K562 (cell line): ENCODE data around the gene IRS2. TPM values are rescaled to one million over a fixed set of nuclear protein-coding genes. Genes with fewer than 3 reads are reported as not detected.

ENCODE experiments used
- ATAC-seq: fragments of 200-7000 bp; cut with Tn5 transposase; 3 replicates; pipeline ENCODE4 v1.9.1; 2020; ENCODE audit warnings: moderate library complexity
- BruUV-seq: library from RNA; stranded (reverse); fragments of 400-500 nt; replicated peaks from 2 replicates; lab custom pipeline; 2021; lab: Mats Ljungman, UMichigan
- CTCF ChIA-PET: fragments of 300-600 bp; formaldehyde crosslinking; extraction: SDS; loops from one replicate; lab custom pipeline; 2021; ENCODE audit warnings: low intra/inter-chr PET ratio; lab: Yijun Ruan, JAX
- POLR2A ChIA-PET: fragments of 300-600, 350-650 bp; sonication (Branson Sonifier 250); formaldehyde crosslinking; extraction: SDS; loops from one replicate; lab custom pipeline; 2021; ENCODE audit warnings: antibody characterized with exemption, inconsistent platforms; lab: Yijun Ruan, JAX
- DNase-seq, 4 experiments: peaks; one replicate each; pipeline versions ENCODE4 v3.0.0 to v3.0.0-alpha.2; 2011 to 2018; ENCODE audit warnings: low spot score in 3 of 4, mixed read lengths in 3 of 4; ENCODE audit errors: extremely low read depth in 1 of 4
- FAIRE-seq: peaks from 2 replicates; lab custom pipeline; 2011; peaks lifted over from hg19 to GRCh38; lab: Jason Lieb, UNC
- H2AFZ ChIP-seq: 2 replicates; pipeline ENCODE4 v1.6.0; 2011; ENCODE audit warnings: low read depth, low read length, control low read depth, inconsistent platforms
- H3K27ac ChIP-seq: fragments of 200-600 bp; 3 replicates; pipeline ENCODE4 v1.8.0; 2011; ENCODE audit warnings: low read depth, mild to moderate bottlenecking, control low read depth, inconsistent platforms, low read length, moderate library complexity, mixed read lengths; ENCODE audit errors: extremely low read depth
- H3K27me3 ChIP-seq, 2 experiments: fragments of 300-600 bp in 1 of 2; 2 replicates in 1 of 2; 3 replicates in 1 of 2; pipeline versions ENCODE4 v1.6.0 to v1.8.0; 2011; ENCODE audit warnings: inconsistent platforms in 2 of 2, low read length in 2 of 2, mild to moderate bottlenecking in 1 of 2, mixed read lengths in 1 of 2, moderate library complexity in 1 of 2; ENCODE audit not compliant: control insufficient read depth in 2 of 2, insufficient read depth in 2 of 2
- H3K36me3 ChIP-seq: fragments of 300-600 bp; 3 replicates; pipeline ENCODE4 v1.8.0; 2011; ENCODE audit warnings: mild to moderate bottlenecking, low read length, inconsistent platforms; ENCODE audit not compliant: control insufficient read depth, insufficient read depth
- H3K4me1 ChIP-seq, 2 experiments: fragments of 200-600 bp in 1 of 2; replicated peaks in 1 of 2; 2 replicates in 1 of 2; 3 replicates in 1 of 2; pipeline versions ENCODE4 v1.5.1 to v1.8.0; 2011; ENCODE audit warnings: inconsistent platforms in 2 of 2, low read length in 2 of 2, mild to moderate bottlenecking in 1 of 2, mixed read lengths in 1 of 2, moderate library complexity in 1 of 2; ENCODE audit not compliant: control insufficient read depth in 2 of 2, insufficient read depth in 2 of 2
- H3K4me2 ChIP-seq: 2 replicates; pipeline ENCODE4 v1.6.1; 2011; ENCODE audit warnings: low read length, control low read depth, inconsistent platforms, mixed read lengths; ENCODE audit not compliant: insufficient read depth
- H3K4me3 ChIP-seq: fragments of 200-600 bp; sonication (generic), shearing (Covaris generic); 2 replicates; pipeline ENCODE4 v1.5.1; 2016; ENCODE audit warnings: control low read depth, inconsistent platforms
- H3K79me2 ChIP-seq: fragments of 200-600 bp; 3 replicates; pipeline ENCODE4 v1.8.0; 2011; ENCODE audit warnings: low read length, inconsistent platforms; ENCODE audit not compliant: control insufficient read depth, insufficient read depth
- H3K9ac ChIP-seq, 2 experiments: 2 replicates each; pipeline versions ENCODE4 v1.6.0 to v1.6.1; 2011; ENCODE audit warnings: low read depth in 2 of 2, low read length in 2 of 2, control low read depth in 1 of 2, inconsistent platforms in 1 of 2, mild to moderate bottlenecking in 1 of 2, mixed read lengths in 1 of 2; ENCODE audit not compliant: insufficient read depth in 1 of 2
- H3K9me1 ChIP-seq: one replicate; pipeline ENCODE4 v1.6.0; 2011; ENCODE audit warnings: inconsistent platforms, mild to moderate bottlenecking, low read length, moderate library complexity; ENCODE audit not compliant: control insufficient read depth, insufficient read depth
- H3K9me3 ChIP-seq: replicated peaks from 2 replicates; pipeline ENCODE4 v1.5.1; 2011; ENCODE audit warnings: low read depth, low read length, inconsistent platforms; ENCODE audit not compliant: control insufficient read depth, insufficient read depth
- H4K20me1 ChIP-seq: replicated peaks from 2 replicates; pipeline ENCODE4 v1.6.1; 2011; ENCODE audit warnings: low read length, inconsistent platforms, mixed read lengths; ENCODE audit not compliant: control insufficient read depth, insufficient read depth
- ELF2 ChIP-seq: fragments of 250-450 bp; sonication (Bioruptor Pico); IDR thresholded peaks from 2 replicates; pipeline ENCODE4 v1.5.0; 2021; ENCODE audit warnings: mild to moderate bottlenecking
- FOXJ3 ChIP-seq: sonication (generic); formaldehyde crosslinking; IDR thresholded peaks from 2 replicates; pipeline ENCODE4 v1.4.0; 2020; ENCODE audit warnings: mild to moderate bottlenecking, missing genetic modification reagents
- FOXK2 ChIP-seq, 2 experiments: fragments of 450-650 bp; IDR thresholded peaks in 1 of 2; conservative IDR thresholded peaks in 1 of 2; 2 replicates each; pipeline ENCODE4 v1.6.1; 2016; ENCODE audit warnings: low read depth in 2 of 2, mild to moderate bottlenecking in 1 of 2
- JUN ChIP-seq, 2 experiments: sonication (generic) in 1 of 2; formaldehyde crosslinking in 1 of 2; IDR thresholded peaks; 2 replicates each; pipeline versions ENCODE4 v1.6.1 to v1.8.0; 2012 to 2022; ENCODE audit warnings: borderline replicate concordance in 2 of 2, mild to moderate bottlenecking in 2 of 2, improper control_type of control experiment in 1 of 2, low read depth in 1 of 2, low read length in 1 of 2, missing genetic modification reagents in 1 of 2
- NFE2L1 ChIP-seq: fragments of 450-650 bp; IDR thresholded peaks from 2 replicates; pipeline ENCODE4 v1.6.1; 2016; ENCODE audit warnings: missing genetic modification characterization, low read depth, mild to moderate bottlenecking, missing compliant biosample characterization, moderate library complexity, borderline replicate concordance
- PHB2 ChIP-seq: fragments of 450-650 bp; IDR thresholded peaks from 2 replicates; pipeline ENCODE4 v1.6.1; 2017; ENCODE audit warnings: low read depth
- U2AF2 ChIP-seq: fragments of 200-400 bp; formaldehyde crosslinking; optimal IDR thresholded peaks from 2 replicates; pipeline ENCODE3; 2017; ENCODE audit warnings: low read depth, mild to moderate bottlenecking, low read length
- ZNF217 ChIP-seq: sonication (generic); formaldehyde crosslinking; IDR thresholded peaks from 2 replicates; pipeline ENCODE4 v1.8.0; 2022; ENCODE audit warnings: mild to moderate bottlenecking, missing genetic modification reagents
- ZNF407 ChIP-seq: fragments of 450-650 bp; IDR thresholded peaks from 2 replicates; pipeline ENCODE4 v1.6.1; 2016; ENCODE audit warnings: low read depth
- WGBS: fragments of 100-300 bp; shearing (Covaris generic); methylation state at CpG from one replicate; pipeline ENCODE4 v1.1.6; 2016; ENCODE audit warnings: low coverage, mixed read lengths; ENCODE audit not compliant: insufficient coverage; ENCODE audit errors: missing lambda C conversion rate; 5-methylcytosine and 5-hydroxymethylcytosine counted together
- in situ Hi-C: fragments of 300-500 bp; cut with MboI; formaldehyde crosslinking; loops from 4 replicates; pipeline ENCODE4 v1.15.0; 2018; ENCODE audit warnings: inconsistent platforms, mixed read lengths
- intact Hi-C: fragments of 100-400 bp; cut with micrococcal nuclease; formaldehyde crosslinking; loops from 2 replicates; pipeline ENCODE4 v1.14.2; 2022
- polyA plus RNA-seq, 8 experiments: library from polyadenylated mRNA; depleted of rRNA in 4 of 8; stranded (reverse) in 5 of 8; unstranded in 3 of 8; fragments of >200 nt; fragmentation: Nextera tagmentation in 2 of 8; fragmentation: Illumina TruSeq in 1 of 8; extraction: Ambion mirVana in 2 of 8; extraction: Trizol in 1 of 8; gene quantifications; 2 replicates each; pipeline versions ENCODE4 v1.2.1 to v1.2.3, GENCODE V29; 2011 to 2014; ENCODE audit warnings: inconsistent platforms in 1 of 8, missing spikeins in 1 of 8
- total RNA-seq, 7 experiments: library from RNA; depleted of rRNA in 6 of 7; stranded (reverse); fragments of >200 nt in 6 of 7; fragmentation: Illumina TruSeq in 2 of 7; extraction: Trizol in 2 of 7; gene quantifications; 2 replicates each; pipeline versions ENCODE4 v1.2.1 to v1.2.3, GENCODE V29; 2011 to 2021; ENCODE audit warnings: low replicate concordance in 1 of 7
- TF ChIP-seq, protein P1 (sequence below), 3 experiments: fragments of 200-800 bp in 1 of 3; sonication (Bioruptor generic) in 1 of 3; sonication (generic) in 1 of 3; formaldehyde crosslinking in 1 of 3; IDR thresholded peaks; 2 replicates each; pipeline versions ENCODE4 v1.6.1 to v1.8.0; 2016 to 2022; ENCODE audit warnings: mild to moderate bottlenecking in 2 of 3, missing compliant biosample characterization in 2 of 3, missing genetic modification characterization in 2 of 3, missing genetic modification reagents in 1 of 3
- TF ChIP-seq, protein P2 (sequence below): sonication (generic); formaldehyde crosslinking; IDR thresholded peaks from 2 replicates; pipeline ENCODE4 v1.8.1; 2023; ENCODE audit warnings: mild to moderate bottlenecking, missing genetic modification reagents

The IRS2 gene
- total and polyA plus RNA-seq, 9 of the 15 experiments (the other 6 are each of a cell fraction or from before 2014, with no cell fraction given), result 0.36 to 4.6 (median 0.63) TPM

DNA sequence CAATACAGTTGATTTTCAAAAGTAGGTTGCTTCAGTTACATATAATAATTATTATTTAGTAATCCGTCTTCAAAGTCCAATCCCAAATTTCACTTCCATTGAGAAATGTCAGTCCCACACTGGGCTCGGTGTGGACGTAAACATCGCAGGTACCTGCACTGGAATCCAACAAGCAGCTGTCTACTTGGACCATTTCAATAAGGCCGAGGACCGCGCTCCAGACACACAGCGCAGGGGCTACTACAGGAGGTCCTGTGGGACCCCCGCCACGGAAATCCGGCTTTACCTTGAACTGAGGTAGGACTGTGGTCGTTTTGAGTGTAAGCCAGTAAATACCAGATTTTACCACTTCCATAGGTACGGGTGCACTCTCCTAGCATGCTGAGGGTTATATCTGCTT, 30.8 kb downstream of the IRS2 start:
- Histone ChIP-seq H3K79me2 (no peaks in the 10 kb centered on the region), H3K9me3 (no peaks in the 10 kb centered on the region), H3K27ac (no peak overlapping the region), H3K4me2 (no peak overlapping the region), H3K27me3 (no peaks in the 10 kb centered on the region), H3K36me3 (no peaks in the 10 kb centered on the region), H3K4me3 (no peak overlapping the region), H3K9ac (no peak overlapping the region), H4K20me1 (no peaks in the 10 kb centered on the region), H3K9me1 (no peaks in the 10 kb centered on the region), H2AFZ (no peak overlapping the region), H3K4me1 (no peaks in the 10 kb centered on the region; a peak in 2 of 5 replicates)
- WGBS, result 80% methylated on average over 7 of the region's 13 CpGs
- no TSS peak for BruUV-seq
- POLR2A ChIA-PET, result no interaction called here
- in situ Hi-C loops, result no loop called here
- intact Hi-C loops, result no loop called here
- DNase-seq, result no peak
- no peak for FAIRE-seq
- ATAC-seq, result no peak
- CTCF ChIA-PET, result no interaction called here
- no peak for TF ChIP-seq JUN (IDR thresholded peaks at IDR 0.05; ENCODE audit: borderline replicate concordance, low read depth, low read length)
- TF ChIP-seq JUN (CRISPR knock-in tag; IDR thresholded peaks at IDR 0.05; ENCODE audit: borderline replicate concordance), result no peak
- TF ChIP-seq, protein P1, sequence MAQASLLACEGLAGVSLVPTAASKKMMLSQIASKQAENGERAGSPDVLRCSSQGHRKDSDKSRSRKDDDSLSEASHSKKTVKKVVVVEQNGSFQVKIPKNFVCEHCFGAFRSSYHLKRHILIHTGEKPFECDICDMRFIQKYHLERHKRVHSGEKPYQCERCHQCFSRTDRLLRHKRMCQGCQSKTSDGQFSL (CRISPR knock-in tag; IDR thresholded peaks at IDR 0.05), result no peak
- TF ChIP-seq, protein P1 (tag; IDR thresholded peaks at IDR 0.05), result no peak
- TF ChIP-seq NFE2L1 (tag), result no peak
- no peak for TF ChIP-seq ZNF217 (CRISPR knock-in tag)
- TF ChIP-seq FOXK2 (conservative IDR thresholded peaks at IDR 0.05 in 1 of 2, IDR thresholded peaks at IDR 0.05 in 1 of 2; ENCODE audit: low read depth in 2 of 2), result no peak
- TF ChIP-seq ZNF407, result no peak
- no peak for TF ChIP-seq U2AF2
- no peak for TF ChIP-seq PHB2
- TF ChIP-seq, protein P2, sequence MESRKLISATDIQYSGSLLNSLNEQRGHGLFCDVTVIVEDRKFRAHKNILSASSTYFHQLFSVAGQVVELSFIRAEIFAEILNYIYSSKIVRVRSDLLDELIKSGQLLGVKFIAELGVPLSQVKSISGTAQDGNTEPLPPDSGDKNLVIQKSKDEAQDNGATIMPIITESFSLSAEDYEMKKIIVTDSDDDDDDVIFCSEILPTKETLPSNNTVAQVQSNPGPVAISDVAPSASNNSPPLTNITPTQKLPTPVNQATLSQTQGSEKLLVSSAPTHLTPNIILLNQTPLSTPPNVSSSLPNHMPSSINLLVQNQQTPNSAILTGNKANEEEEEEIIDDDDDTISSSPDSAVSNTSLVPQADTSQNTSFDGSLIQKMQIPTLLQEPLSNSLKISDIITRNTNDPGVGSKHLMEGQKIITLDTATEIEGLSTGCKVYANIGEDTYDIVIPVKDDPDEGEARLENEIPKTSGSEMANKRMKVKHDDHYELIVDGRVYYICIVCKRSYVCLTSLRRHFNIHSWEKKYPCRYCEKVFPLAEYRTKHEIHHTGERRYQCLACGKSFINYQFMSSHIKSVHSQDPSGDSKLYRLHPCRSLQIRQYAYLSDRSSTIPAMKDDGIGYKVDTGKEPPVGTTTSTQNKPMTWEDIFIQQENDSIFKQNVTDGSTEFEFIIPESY, result no peak
- TF ChIP-seq ELF2, result no peak
- TF ChIP-seq FOXJ3, result no peak
